ENCODE results near the gene EIF4G3. TPM values are rescaled to one million over a fixed set of nuclear protein-coding genes. Genes with fewer than 3 reads are reported as not detected.
A peak's percentile ranks its signal among the peaks of the same experiment; 100 is the strongest.

EIF4G3 gene
- total and polyA plus RNA-seq, 10 of the 15 experiments (the other 5 are each of a cell fraction or from before 2014, with no cell fraction given), result 7.4 to 45.1 (median 29.1) TPM

- peak; percentile 78 for FAIRE-seq
- BruUV-seq (replicated peaks), result no TSS peak
- DNase-seq (ENCODE audit: low read depth, low spot score), result no peak
- intact Hi-C loops (cut with micrococcal nuclease; ENCODE audit: unreplicated experiment) (loop anchor here (10.0 kb wide), 2 partner anchors 180 to 390 kb away; partner anchors contain the start of gene HP1BP3), in situ Hi-C loops (cut with MboI) (no loop called here)
- Histone ChIP-seq H3K27ac (ENCODE audit: control insufficient read depth, insufficient read depth) (peak overlapping the region; percentile 66), H3K9me3 (replicated peaks; ENCODE audit: control insufficient read depth, insufficient read depth, low read length) (no peaks in the 10 kb centered on the region), H4K20me1 (ENCODE audit: control insufficient read depth, insufficient read depth) (no peaks in the 10 kb centered on the region), H3K36me3 (ENCODE audit: control insufficient read depth in 2 of 2, insufficient read depth in 2 of 2, low read length in 1 of 2) (no peaks in the 10 kb centered on the region), H3K27me3 (replicated peaks in 1 of 2; ENCODE audit: control insufficient read depth in 2 of 2, insufficient read depth in 2 of 2, low read length in 1 of 2) (no peaks in the 10 kb centered on the region), H3K4me1 (ENCODE audit: control insufficient read depth, insufficient read depth, low read length) (no peaks in the 10 kb centered on the region; the same call in 1 of the 2 replicates), H3K4me3 (peak overlapping the region; percentile 100), H2AFZ (ENCODE audit: control insufficient read depth, low read depth, low read length) (no peak overlapping the region), H3K79me2 (ENCODE audit: control insufficient read depth, insufficient read depth, low read length) (peaks cover 39% of the 10 kb centered on the region), H3K4me2 (ENCODE audit: control insufficient read depth, insufficient read depth) (peak overlapping the region; percentile 86), H3K9ac (ENCODE audit: control insufficient read depth, insufficient read depth, low read length) (peak overlapping the region; percentile 82)
- POLR2A ChIA-PET, result interaction anchor here (0.6 to 1.5 kb wide), 4 partner anchors 161 to 395 kb away, joined by 3 to 5 read pairs (median 4); no protein-coding TSS in a partner anchor
- CTCF ChIA-PET, result interaction anchor here (0.9 to 1.8 kb wide), 7 partner anchors 13 to 243 kb away, joined by 3 to 4 read pairs (median 3); no protein-coding TSS in a partner anchor
- no peak for ATAC-seq
- SMC1A ChIA-PET (ENCODE audit: uncharacterized antibody, unreplicated experiment), result interaction anchor here (0.8 to 1.6 kb wide), 8 partner anchors 10 to 210 kb away, joined by 3 to 7 read pairs (median 4); no protein-coding TSS in a partner anchor
- no peak for TF ChIP-seq E2F4 (IDR thresholded peaks at IDR 0.05; ENCODE audit: low read depth, low read length)
- no peak for TF ChIP-seq CBFB (IDR thresholded peaks at IDR 0.05; ENCODE audit: low read depth)
- no peak for TF ChIP-seq YBX1 (IDR thresholded peaks at IDR 0.05)
- TF ChIP-seq DPF2 (IDR thresholded peaks at IDR 0.05), result no peak
- TF ChIP-seq POLR2AphosphoS2 (IDR thresholded peaks at IDR 0.05; ENCODE audit: low read depth, low read length), result no peak
- no peak for TF ChIP-seq NR2C1 (IDR thresholded peaks at IDR 0.05)
- no peak for TF ChIP-seq ZNF592 (IDR thresholded peaks at IDR 0.05)
- TF ChIP-seq MEF2A (IDR thresholded peaks at IDR 0.05; ENCODE audit: insufficient read depth, low read depth, low read length), result no peak
- TF ChIP-seq JUNB (IDR thresholded peaks at IDR 0.05), result no peak
- TF ChIP-seq FOXK2 (IDR thresholded peaks at IDR 0.05), result no peak
- TF ChIP-seq SUPT20H (IDR thresholded peaks at IDR 0.05; ENCODE audit: borderline replicate concordance, control insufficient read depth, low read depth, low read length), result no peak
- TF ChIP-seq ESRRA (IDR thresholded peaks at IDR 0.05; ENCODE audit: low read length), result no peak
- TF ChIP-seq SMC3 (IDR thresholded peaks at IDR 0.05; ENCODE audit: borderline replicate concordance, low read length), result no peak
- TF ChIP-seq, protein P1, sequence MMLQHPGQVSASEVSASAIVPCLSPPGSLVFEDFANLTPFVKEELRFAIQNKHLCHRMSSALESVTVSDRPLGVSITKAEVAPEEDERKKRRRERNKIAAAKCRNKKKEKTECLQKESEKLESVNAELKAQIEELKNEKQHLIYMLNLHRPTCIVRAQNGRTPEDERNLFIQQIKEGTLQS (IDR thresholded peaks at IDR 0.05; ENCODE audit: borderline replicate concordance, extremely low read depth, low read depth, low read length), result no peak
- RAD21 ChIA-PET (ENCODE audit: unreplicated experiment), result interaction anchor here (1.0 to 1.7 kb wide), 4 partner anchors 20 to 192 kb away, joined by 3 to 5 read pairs (median 3); no protein-coding TSS in a partner anchor
- 26% methylated on average over 12 of the region's 12 CpGs for WGBS (ENCODE audit: insufficient coverage, insufficient replicate concordance, low lambda C conversion rate, missing lambda C conversion rate)
Measured at GRCh38 chr1:21174654-21175323, 1.9 kb downstream of the EIF4G3 start.

Measured in GM12878 (cell line).